HUES64 (cell line): ENCODE results near the gene PARS2.

Source experiments
- H3K27ac ChIP-seq: 2 replicates; pipeline ENCODE4 v1.7.0; 2013; ENCODE audit warnings: low read depth, low read length, inconsistent platforms
- H3K27me3 ChIP-seq: 2 replicates; pipeline ENCODE4 v1.6.1; 2013; ENCODE audit warnings: mild to moderate bottlenecking, low read length; ENCODE audit not compliant: insufficient read depth
- H3K36me3 ChIP-seq: 2 replicates; pipeline ENCODE4 v1.6.1; 2013; ENCODE audit warnings: mild to moderate bottlenecking, low read length; ENCODE audit not compliant: insufficient read depth
- H3K4me1 ChIP-seq: 2 replicates; pipeline ENCODE4 v1.6.1; 2013; ENCODE audit warnings: mild to moderate bottlenecking, low read length, moderate library complexity; ENCODE audit not compliant: insufficient read depth
- H3K4me3 ChIP-seq: 2 replicates; pipeline ENCODE4 v1.5.1; 2013; ENCODE audit warnings: mild to moderate bottlenecking, low read length, moderate library complexity
- H3K9ac ChIP-seq: 2 replicates; pipeline ENCODE4 v1.6.1; 2013; ENCODE audit warnings: mild to moderate bottlenecking, low read depth, low read length
- H3K9me3 ChIP-seq: 2 replicates; pipeline ENCODE4 v1.6.1; 2013; ENCODE audit warnings: low read depth, low read length; ENCODE audit not compliant: insufficient read depth
- WGBS: fragments of 150-250, 120-280 bp; methylation state at CpG from one replicate; pipeline ENCODE4 v1.1.7; 2013; ENCODE audit warnings: missing lambda C conversion rate; 5-methylcytosine and 5-hydroxymethylcytosine counted together

Gene PARS2

DNA sequence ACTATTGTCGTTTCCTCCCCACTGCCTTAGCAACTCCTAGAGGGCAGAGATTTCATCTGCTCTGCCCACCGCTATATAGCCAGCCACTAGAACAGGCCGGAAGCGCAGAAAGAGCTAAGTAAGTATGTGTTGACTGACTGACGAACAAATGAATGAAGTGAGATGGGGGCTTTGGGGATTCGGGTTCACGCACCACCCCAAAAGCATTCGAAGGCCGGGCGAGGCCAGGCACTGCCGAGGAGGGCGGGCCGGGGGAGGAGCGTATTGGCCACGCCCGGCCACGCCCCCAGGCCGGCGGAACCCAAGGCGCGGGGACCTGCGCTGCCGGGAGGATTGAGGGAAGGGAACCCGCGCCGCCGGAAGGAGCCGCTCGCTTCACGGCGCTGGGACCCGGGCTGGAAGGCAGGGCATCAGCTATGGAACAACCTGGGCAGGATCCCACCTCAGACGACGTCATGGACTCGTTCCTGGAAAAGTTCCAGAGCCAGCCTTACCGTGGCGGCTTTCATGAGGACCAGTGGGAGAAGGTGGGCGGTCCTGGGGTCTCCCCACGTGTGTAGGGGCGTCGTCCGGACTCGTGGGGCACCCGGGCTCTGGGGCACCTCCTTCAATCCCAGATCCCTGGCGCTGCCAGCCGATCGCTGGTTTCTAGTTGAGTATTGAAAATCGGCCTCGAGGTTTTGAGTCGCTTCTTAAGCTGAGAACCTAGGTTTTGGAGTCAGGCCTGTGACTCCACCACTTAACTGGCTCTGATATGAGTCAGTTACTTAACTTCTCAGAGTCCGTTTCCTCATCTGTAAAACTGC is 48.6 kb downstream of the PARS2 start, which contains the start of gene TTC4:
Gene TTC4, plus strand, starts transcription at position 369 of the 806 bp plus-strand sequence. Its CDS starts 48 bp downstream, at position 417.
- WGBS, result 4% methylated on average over 51 of the region's 51 CpGs
- H3K36me3 ChIP-seq, result peaks cover 36% of the 10 kb centered on the region
- H3K9me3 ChIP-seq, result no peaks in the 10 kb centered on the region
- H3K4me1 ChIP-seq, result no peaks in the 10 kb centered on the region
- H3K27me3 ChIP-seq, result no peaks in the 10 kb centered on the region
- peak within 1 kb of the TSS; percentile 65 for H3K27ac ChIP-seq
- peak within 1 kb of the TSS; percentile 87 for H3K4me3 ChIP-seq
- H3K9ac ChIP-seq, result peak within 1 kb of the TSS; percentile 86

DNA sequence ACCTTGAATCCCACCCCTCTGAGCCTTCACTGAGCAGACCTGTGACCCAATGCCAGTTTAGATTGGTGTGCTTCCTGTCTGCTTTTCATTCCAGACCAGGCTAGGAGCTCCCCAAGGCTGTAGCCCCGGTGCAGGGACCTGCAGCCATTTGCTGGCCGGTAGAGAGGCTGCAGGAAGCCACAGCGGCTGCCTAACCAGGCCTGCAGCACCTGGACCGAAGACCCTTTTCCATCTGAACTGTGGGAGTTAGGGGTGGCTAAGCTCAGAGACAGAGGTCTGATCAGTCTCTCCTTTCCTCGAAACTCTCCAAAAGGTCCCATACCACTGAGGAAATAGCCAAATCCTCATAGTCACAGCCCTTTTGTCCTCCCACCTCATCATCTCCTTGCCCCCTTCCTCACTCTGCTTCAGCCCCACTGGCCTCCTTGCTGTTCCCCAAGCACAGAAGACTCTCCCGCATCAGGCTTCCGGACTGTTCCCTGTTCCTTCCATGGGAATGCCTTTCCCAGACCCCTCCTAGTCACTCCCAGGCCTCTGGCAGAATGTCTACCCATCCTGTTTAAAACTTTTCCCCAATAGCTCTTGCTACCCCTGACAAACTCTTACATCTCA is 49.3 kb downstream of the PARS2 start:
- Histone ChIP-seq H3K4me3 (peak overlapping the region; percentile 87), H3K4me1 (no peaks in the 10 kb centered on the region), H3K27ac (no peak overlapping the region), H3K9ac (0 out of 2 replicates have a peak overlapping the region, but pooled peaks have one; percentile 41), H3K9me3 (no peaks in the 10 kb centered on the region), H3K27me3 (no peaks in the 10 kb centered on the region), H3K36me3 (peaks cover 29% of the 10 kb centered on the region)
- WGBS, result 88% methylated on average over 7 of the region's 7 CpGs

DNA sequence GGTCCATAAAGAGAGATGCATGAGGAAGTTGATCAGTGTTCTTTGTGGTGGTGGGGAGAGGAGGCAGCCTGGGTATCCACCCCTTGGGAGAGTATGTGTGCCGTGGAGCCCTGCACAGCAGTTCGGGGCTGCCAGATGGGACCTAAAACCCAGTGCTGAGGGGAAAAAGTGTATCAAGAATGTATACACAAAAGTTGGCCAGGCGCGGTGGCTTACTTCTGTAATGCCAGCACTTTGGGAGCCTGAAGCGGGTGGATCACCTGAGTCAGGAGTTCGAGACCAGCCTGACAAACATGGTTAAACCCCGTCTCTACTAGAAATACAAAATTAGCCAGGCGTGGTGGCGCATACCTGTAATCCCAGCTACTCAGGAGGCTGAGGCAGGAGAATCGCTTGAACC is 52.8 kb downstream of the PARS2 start:
- no peaks in the 10 kb centered on the region for H3K4me1 ChIP-seq
- no peaks in the 10 kb centered on the region for H3K9me3 ChIP-seq
- H3K27me3 ChIP-seq, result peaks cover 7% of the 10 kb centered on the region; the same call in 1 of the 2 replicates
- H3K36me3 ChIP-seq, result no peaks in the 10 kb centered on the region
- no peak overlapping the region for H3K9ac ChIP-seq
- H3K4me3 ChIP-seq, result no peak overlapping the region
- WGBS, result 89% methylated on average over 10 of the region's 10 CpGs
- no peak overlapping the region for H3K27ac ChIP-seq

- H3K36me3 ChIP-seq, result no peaks in the 10 kb centered on the region
- WGBS, result 89% methylated on average over 5 of the region's 6 CpGs
- H3K27ac ChIP-seq, result no peak overlapping the region
- no peaks in the 10 kb centered on the region for H3K4me1 ChIP-seq
- no peak overlapping the region for H3K9ac ChIP-seq
- no peaks in the 10 kb centered on the region for H3K9me3 ChIP-seq
- H3K4me3 ChIP-seq, result no peak overlapping the region
- peaks cover 7% of the 10 kb centered on the region for H3K27me3 ChIP-seq
Measured at GRCh38 chr1:54710841-54711240, 53.5 kb downstream of the PARS2 start.

DNA sequence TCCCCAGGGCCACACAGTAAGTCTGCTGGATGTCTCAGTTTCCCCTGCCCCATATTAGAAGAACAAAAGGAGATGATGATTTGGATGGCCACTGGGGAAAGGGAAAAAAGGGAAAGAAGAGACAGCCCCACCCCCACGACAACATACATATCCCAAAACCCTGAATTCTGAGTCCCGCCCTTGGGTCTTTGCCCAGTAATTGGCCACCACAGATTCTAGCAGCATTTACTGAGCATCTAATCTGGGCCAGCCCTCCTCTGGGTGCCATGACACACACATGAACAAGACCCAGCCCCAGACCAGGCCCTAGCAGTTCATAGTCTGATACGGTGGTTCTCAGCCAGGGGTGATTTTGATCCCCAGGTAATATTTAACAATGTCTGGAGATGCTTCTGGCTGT is 53.9 kb downstream of the PARS2 start:
- H3K9ac ChIP-seq, result no peak overlapping the region
- H3K27ac ChIP-seq, result no peak overlapping the region
- 83% methylated on average over 3 of the region's 3 CpGs for WGBS
- H3K4me3 ChIP-seq, result no peak overlapping the region
- no peaks in the 10 kb centered on the region for H3K9me3 ChIP-seq
- no peaks in the 10 kb centered on the region for H3K36me3 ChIP-seq
- H3K27me3 ChIP-seq, result peaks cover 7% of the 10 kb centered on the region
- H3K4me1 ChIP-seq, result no peaks in the 10 kb centered on the region

DNA sequence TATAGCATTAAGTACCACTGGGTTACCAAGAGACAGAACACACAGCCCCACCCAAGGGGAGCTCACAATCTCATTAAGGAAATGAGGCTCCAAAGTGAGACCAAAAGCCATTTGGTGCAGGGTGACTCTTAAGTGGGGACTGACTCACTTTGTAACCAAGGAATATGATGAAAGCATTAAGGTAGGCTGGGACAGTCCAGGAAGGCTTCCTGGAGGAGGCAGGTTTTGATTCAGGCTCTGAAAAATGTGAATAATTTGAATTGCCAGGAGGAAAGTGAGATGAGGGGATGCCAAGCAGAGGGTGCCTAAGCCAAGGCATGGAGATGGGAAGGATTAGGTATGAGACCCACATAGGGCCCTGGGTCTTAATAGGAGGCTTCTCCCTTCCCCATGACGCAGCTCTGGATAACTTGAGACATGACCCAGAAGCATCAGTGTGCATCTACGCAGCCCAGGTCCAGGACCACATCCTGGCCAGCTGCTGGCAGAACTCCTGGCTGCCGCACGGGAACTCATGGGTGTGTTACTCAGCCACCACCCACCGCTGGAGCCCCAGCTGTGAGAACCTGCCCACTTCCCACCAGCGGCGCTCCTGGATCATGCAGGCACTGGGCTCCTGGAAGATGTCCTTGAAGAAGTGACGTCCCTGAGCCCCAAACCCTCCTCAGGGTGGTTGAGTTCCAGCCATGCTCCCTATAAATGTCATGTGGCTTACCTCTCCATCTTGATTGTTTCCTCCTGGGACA is 54.6 kb downstream of the PARS2 start:
- Histone ChIP-seq H3K9ac (no peak overlapping the region), H3K4me3 (no peak overlapping the region), H3K27ac (no peak overlapping the region), H3K36me3 (no peaks in the 10 kb centered on the region), H3K4me1 (no peaks in the 10 kb centered on the region), H3K27me3 (peaks cover 7% of the 10 kb centered on the region), H3K9me3 (no peaks in the 10 kb centered on the region)
- 80% methylated on average over 8 of the region's 8 CpGs for WGBS

DNA sequence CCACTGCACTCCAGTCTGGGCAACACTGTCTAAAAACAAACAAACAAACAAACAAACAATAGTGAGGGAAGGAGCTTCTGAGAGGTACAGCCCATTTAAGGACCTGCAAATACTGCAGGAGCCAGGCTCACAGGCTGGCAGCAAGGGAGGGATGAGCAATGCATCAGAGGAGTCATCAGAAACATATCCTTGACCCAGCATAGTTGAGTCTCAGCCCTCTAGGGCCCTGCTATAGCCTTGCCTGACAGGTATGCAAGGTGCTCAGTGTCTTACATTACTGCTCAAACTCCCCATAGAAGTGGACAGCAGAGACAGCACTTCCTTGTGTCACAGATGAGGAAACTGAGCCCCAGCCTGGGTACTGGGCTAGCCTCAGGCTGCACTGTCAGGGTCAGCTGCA is 55.9 kb downstream of the PARS2 start:
- Histone ChIP-seq H3K9me3 (no peaks in the 10 kb centered on the region), H3K27me3 (peaks cover 7% of the 10 kb centered on the region), H3K9ac (no peak overlapping the region), H3K36me3 (no peaks in the 10 kb centered on the region), H3K4me1 (no peaks in the 10 kb centered on the region), H3K4me3 (no peak overlapping the region), H3K27ac (no peak overlapping the region)
